Liver (tissue), 3 donors: ENCODE results near the gene PTPN14.

Experiments used
- FOXA2 ChIP-seq: IDR thresholded peaks from 2 replicates; pipeline ENCODE4 v1.6.1; 2016; ENCODE audit warnings: antibody characterized with exemption
- GABPA ChIP-seq, 2 donors: IDR thresholded peaks in 1 of 2; conservative IDR thresholded peaks in 1 of 2; 2 replicates each; pipeline ENCODE4 v1.6.1; 2016; ENCODE audit warnings: antibody characterized with exemption in 2 of 2, mild to moderate bottlenecking in 1 of 2, moderate library complexity in 1 of 2
- TF ChIP-seq, protein P1 (sequence below): fragments of 150-350 bp; IDR thresholded peaks from 2 replicates; pipeline ENCODE4 v1.5.1; 2017; ENCODE audit warnings: improper control_type of control experiment, low read depth, low read length; ENCODE audit not compliant: missing input control
- donor health status: healthy.
- donor health status: healthy.

DNA sequence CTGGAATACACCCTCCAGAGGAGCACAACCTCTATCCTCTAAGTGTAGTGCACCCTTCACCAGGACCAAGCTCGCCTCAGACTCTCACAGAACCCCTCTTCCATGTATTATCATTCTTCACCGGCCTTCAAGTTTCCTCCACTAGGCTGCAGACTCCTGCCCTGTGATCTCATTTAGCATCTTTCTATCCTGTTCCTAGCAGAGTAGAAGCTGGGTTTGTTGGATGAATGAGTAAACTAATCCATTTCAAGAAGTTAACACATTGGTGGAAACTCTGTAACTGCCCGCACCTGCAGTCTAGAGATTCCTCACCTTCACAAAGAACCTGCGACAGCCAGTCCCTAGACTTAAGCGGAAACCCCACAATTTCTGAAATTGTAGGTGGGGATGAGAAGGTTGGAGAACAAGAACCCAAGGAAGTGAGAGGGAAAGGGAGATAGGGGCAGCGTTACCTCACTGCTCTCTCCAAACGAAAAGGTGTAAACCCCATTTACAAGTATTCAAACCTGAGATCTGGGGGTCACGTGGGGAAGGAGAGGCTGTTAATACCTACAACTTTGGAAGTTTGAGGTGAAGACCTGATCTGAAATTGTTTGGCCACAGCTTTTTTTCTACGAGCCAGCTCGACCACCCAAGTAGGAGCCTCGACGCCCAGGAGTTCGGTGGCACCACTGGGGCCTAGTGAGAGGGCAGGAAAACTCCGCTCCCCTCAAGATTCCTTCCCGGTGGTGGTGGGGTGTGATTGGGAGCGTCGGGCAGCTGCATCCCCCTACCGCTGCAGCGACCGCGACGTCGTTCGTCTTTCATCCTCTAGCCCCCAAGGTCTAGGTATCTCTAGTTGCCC, 1.2 kb downstream of the PTPN14 start:
- TF ChIP-seq, protein P1, sequence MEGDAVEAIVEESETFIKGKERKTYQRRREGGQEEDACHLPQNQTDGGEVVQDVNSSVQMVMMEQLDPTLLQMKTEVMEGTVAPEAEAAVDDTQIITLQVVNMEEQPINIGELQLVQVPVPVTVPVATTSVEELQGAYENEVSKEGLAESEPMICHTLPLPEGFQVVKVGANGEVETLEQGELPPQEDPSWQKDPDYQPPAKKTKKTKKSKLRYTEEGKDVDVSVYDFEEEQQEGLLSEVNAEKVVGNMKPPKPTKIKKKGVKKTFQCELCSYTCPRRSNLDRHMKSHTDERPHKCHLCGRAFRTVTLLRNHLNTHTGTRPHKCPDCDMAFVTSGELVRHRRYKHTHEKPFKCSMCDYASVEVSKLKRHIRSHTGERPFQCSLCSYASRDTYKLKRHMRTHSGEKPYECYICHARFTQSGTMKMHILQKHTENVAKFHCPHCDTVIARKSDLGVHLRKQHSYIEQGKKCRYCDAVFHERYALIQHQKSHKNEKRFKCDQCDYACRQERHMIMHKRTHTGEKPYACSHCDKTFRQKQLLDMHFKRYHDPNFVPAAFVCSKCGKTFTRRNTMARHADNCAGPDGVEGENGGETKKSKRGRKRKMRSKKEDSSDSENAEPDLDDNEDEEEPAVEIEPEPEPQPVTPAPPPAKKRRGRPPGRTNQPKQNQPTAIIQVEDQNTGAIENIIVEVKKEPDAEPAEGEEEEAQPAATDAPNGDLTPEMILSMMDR = no peak
- TF ChIP-seq GABPA (IDR thresholded peaks at IDR 0.05 in 1 of 2, conservative IDR thresholded peaks at IDR 0.05 in 1 of 2) (no peak), FOXA2 (no peak)
